Muscle of arm (tissue), 12 donors: Measurements from ENCODE around the gene PPP2R2C. TPM values are rescaled to one million over a fixed set of nuclear protein-coding genes. Genes with fewer than 3 reads are reported as not detected.

Experiments
- DNase-seq: peaks from one replicate; pipeline ENCODE4 v3.0.0-alpha.2; 2013
- polyA plus RNA-seq, 12 donors: library from polyadenylated mRNA; unstranded; fragments of 120-200 nt; gene quantifications; one replicate each; pipeline ENCODE4 v1.2.1, GENCODE V29; 2013; ENCODE audit not compliant: insufficient read length in 12 of 12

The PPP2R2C gene
- polyA plus RNA-seq, 12 donors: 0.19 to 14.3 (median 0.27) TPM; not detected in 2

GRCh38 chr4:6469898-6470501 is 2.4 kb downstream of the PPP2R2C start:
- no peak for DNase-seq

DNA sequence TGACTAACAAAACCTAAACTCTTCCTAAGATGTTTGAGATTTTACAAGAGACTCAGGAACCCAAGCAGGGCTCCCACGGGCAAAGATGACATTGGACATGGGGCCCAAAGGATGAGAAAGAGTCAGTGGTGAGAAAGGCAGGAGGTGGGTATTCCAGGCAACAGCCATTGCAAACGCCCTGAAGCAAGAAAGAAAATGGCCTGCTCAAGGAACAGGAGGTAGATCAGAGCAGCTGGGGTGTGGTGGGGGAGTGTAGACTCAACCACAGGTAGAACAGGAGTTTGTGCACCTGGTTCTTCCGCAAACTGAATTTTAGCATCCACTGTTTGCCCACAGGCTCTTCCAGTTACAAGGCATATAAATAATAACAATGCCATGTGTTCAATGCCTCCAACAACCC is 3.3 kb downstream of the PPP2R2C start:
- no peak for DNase-seq

DNA sequence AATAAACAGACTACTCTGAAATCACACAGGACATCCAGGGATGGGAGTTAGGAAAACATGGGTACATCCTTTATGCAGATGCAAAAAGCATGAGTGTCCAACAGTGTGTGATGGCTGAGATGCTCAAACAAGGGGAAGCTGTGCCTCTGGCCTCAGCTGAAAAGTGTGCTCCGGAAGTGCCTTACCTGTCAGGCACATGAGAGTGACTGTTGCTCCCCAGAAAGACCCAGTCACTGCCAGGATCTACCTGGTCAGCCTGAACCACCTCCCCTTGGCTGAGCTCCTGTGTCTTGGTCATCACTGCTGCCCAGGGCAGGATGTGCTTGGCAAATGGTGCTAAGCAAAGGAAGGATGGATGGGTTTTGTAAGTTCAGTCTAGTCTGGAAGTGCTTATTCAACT is 4.0 kb downstream of the PPP2R2C start:
- no peak for DNase-seq

DNA sequence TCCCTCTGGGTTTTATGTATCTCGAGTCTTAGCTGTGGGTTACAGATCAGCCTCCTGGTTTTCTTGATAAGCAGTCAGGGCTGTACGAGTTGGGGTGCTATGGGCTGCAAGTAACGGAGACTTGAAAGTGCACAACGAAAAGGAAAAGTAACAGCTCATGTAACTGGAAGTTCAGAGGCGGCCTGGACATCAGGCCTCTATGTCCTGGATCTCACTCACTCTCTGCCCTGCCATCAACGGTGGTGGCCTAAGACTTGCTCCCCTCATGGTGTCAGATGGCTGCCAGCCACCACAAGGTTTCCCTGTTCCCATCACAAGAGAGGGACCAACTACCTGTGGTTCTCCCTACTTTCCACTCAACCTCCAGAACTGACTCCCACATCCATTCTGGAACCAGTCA is 4.8 kb downstream of the PPP2R2C start:
- DNase-seq: no peak

DNA sequence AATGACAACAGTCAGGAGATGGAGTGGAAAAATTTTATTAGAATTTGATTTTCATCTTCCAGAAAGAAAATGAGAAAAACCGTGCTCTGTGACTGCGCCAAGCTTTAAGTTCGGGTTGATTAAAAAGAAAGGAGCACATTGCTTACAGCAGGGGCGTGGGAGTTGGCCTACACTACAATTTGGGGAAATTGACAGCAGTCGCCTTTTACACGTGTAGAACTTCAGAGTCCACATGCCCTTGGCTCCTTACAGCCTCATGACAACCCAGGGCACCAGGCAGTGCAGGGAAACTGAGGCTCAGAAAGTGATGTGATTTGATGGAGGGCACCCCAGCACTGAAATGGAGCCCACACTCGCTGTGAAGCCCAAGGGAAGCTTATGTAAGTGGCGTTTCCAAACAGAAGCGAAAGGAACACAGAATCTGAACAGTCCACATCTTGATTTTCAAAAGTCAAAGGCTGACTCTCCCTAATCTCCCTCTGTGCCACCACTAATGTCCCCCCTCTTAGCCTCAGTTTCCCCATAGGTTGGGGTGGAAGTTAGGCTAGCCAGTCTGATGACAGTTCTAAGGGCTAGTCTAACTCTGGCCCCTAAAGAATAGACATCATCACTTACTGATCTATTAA is 5.5 kb downstream of the PPP2R2C start:
- DNase-seq: no peak

GRCh38 chr4:6465955-6466354 is 6.5 kb downstream of the PPP2R2C start:
- DNase-seq: no peak

DNA sequence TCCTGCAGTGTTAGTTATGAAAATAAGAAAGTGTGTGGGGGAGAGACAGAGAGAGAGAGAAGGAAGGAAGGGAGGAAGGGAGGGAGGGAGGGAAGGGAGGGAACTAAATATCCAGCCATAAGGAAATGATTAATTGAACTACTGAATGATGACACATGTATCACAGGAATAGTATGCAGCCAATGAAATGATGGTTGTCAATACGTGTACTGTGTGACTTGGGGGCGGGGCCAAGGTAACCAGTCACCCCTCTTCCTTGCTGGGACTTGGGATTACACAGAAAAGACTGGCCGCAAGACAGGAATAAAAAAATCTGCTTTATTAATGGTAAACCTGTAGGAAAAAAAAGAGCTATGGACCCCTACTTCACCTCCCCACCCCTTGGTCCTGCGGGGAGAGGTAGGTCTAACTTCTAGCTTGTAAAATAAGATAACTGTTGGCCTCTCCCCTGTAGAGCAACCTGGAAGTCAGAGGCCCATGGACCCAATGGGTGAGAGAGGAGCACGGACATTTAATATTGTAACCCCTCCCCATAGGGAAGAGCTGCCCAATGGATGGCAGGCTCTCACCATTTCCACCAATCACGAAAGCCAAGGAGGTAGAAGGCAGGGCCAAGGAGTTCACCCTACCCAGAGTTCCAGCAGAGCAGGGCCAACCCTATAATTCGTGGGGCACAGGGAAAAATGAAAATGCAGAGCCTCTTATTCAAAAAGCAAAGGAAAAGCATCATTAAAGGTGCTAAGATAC is 7.4 kb downstream of the PPP2R2C start:
- DNase-seq: no peak

DNA sequence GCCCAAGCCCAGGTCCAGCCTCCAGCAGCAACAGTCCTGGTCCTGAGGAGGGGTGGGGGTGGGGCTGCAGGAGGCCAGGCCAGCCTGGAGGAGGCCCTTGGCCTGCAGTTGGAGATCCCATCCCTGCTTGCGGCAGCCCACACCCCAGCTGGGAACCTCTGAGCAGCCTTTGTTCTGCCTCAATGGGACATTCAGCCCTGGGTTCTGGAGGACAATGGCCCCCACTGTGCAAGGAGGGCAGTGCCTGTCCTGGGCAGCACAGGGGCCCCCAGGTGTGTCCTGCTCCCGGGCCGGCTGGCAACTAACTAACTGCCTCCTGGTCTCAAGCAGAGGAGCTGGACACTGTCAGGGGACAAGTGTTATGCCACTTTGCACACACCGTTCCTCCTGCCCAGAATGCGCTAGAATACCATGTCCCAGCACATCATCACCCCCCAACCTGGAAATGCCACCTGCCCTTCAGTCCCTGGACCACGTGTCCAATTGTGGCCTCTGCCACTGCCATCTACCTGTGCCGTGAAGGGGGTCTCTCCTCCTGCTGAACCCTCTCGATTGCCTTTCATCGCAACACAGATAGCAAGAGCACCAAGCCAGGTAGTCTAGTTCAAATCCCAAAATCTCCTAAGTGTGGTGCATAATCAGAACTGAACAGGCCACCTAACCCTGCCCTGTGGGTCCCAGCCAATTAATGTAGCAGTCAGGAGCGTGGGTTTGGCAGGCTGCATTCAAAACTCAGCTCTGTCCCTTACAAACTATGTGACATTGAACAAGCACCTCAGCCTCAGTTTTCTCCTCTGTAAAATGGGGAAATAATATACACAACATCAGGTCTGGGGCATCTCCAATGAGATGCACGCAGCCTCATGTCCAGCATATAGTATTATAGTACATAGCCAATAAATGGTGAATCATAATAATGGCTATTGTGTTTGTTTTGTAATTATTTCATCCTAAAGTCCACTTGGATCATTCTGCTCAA is 8.8 kb downstream of the PPP2R2C start:
- DNase-seq: no peak

DNA sequence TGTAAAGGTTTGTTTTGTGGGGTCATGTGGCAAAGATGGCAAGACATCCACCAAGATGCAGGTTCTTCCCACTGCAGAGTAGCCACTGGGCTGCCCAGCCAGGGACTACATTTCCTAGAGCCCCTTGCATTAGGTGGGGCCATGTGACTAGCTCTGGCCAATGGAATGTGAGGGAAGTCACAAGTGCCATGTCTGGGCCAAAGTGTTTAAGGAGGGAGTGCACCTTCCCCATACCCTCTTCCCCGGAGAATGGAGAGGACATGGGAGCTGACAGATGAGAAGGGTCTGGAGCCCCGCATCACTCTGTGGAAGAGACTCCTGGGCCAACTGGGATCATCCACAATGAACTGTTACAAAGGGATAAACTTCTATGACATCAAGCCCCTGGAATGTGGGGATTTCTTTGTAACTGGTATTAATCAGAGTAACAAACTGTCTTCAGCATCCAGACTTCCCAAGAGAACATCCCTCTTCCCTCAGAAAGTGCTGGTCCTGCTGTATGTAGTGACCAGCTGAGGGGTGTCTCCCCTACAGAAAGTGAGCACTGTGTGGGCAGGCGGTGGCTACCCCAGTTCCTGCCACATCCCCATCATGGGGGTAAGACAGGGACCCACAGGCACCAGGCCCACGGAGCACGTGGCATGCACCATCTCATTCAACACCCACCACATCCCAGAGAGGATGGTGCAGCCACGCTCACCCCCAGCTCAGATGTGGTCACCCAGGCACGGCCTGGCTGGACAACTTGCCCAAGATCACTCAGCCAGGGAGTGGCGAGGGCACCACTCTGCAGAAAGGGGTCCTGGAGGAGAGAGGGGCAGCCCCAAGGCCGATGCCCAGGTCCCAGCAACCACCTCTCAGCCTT is 10.9 kb downstream of the PPP2R2C start:
- no peak for DNase-seq

GRCh38 chr4:6460876-6461275 is 11.5 kb downstream of the PPP2R2C start:
- DNase-seq: no peak

DNA sequence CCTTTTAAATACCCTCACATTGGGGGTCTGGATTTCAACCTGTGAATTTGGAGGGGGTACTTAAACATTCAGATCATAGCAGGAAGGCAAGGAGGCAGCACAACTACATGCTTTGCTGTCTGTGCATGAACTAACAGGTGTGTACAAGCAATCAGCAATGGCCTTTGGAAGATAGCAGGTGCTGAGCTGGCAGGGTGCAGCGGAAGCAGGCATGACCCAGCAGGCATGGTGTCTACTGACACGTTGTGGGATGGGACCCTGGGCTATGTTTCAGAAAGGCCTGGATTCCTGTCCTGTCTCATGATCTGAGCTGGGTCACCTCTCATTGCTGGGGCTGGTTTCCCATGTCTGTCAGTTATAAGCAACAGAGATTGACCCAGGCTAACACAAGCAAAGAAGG is 13.9 kb downstream of the PPP2R2C start:
- no peak for DNase-seq

DNA sequence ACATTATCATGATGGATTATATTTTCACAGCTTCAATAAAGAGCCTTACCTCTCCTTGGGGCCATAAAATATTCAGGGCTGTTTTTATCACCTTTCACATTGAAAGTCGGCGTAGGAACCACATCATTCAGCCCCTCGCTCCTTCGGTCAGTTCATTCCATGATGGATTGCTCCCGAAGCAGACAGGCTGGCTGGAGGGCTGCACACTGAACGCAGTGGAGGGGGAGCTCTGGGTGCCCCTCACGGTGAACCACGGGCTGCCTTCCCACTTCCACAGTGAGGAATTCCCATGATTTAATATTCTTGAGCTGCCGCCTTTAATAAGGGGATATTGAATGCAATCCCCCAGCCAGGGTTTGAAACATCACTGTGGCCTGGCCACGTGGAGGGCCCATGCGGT is 16.0 kb downstream of the PPP2R2C start:
- DNase-seq: no peak

- DNase-seq: no peak
Measured at GRCh38 chr4:6454112-6454910, 18.1 kb downstream of the PPP2R2C start.

DNA sequence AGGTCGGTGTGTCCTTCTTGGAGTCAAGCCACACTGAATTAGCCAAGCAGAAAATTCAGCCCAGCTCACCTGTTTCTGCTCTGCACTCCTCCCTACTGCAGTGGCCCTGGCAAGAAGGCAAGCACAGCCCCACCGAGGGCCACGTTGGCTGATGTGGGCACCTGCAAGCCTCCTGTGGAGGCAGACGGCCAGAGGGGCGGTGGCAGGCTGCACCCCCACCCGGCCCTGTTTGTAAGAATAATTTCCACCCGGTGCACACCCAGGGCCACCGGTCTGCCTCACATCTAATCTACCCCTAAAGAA is 18.8 kb downstream of the PPP2R2C start:
- DNase-seq: no peak

DNA sequence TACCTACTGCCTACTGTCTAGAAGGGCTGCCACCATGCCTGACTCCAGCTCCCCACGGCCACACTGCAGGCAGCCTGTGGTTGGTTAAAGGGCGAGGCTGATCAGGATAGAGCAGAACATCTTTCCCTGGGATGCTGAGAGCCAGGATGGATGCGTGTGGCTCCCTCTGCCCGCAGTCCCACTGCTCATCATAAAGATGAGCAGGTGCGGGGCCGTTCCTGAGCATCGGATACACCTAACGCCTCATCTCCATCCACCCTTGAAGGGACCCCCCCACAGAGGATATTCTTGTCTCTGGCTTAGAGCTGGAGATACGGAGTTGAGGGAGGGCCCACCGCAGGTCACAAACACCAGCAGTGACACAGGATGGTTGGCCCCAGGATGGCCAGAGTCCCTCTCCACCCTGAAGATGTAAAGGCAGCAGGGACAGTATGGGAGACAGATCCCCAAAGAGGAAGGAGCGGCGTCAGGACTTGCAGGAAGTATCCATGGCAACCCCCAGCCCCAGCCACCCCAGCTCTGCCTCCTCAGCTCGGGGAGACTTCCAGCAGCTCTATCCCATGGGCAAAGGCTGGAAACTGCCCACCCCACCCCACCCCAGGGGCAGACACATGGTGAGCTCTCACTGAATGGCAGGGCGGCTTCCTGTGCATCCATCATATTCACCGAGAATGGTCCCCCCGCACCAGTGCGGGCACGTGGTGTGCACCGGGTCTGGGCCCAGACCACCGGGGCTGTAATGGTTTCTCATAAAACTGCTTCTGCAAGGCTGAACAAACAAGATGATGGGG is 19.3 kb downstream of the PPP2R2C start:
- DNase-seq: no peak

GRCh38 chr4:6452116-6452896 is 20.1 kb downstream of the PPP2R2C start:
- no peak for DNase-seq

DNA sequence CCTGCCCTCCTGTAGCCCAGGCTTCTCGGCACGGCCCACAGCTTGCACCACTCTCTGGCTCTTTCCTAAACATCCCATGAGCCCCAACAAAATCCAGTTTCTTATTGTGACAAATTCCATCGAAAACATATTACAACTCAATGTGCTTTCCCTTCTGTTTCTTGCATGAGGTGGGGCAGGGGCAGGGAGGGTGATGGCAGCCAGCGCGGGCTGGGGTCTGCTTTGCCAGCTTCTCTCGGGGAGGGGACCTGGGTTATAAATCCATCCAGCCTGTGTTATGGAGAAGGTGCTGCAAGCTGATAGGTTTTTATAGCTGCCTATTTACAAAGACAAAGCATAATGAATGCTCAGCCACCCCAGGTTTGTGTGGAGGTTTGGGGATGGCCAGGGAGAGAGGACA is 21.1 kb downstream of the PPP2R2C start:
- no peak for DNase-seq

GRCh38 chr4:6450709-6451108 is 21.7 kb downstream of the PPP2R2C start:
- no peak for DNase-seq
